ENCODE data around the gene ZSWIM9. TPM values are rescaled to one million over a fixed set of nuclear protein-coding genes. Genes with fewer than 3 reads are reported as not detected.

Gene ZSWIM9
- total and polyA plus RNA-seq, 4 donors: 3.4 to 7.6 (median 4.3) TPM

- Histone ChIP-seq H3K36me3 (ENCODE audit: control insufficient read depth in 4 of 4, insufficient read depth in 4 of 4, low read length in 4 of 4) (peaks cover 0 to 12% (median 2%) of the 10 kb centered on the region in 4 donors), H3K9ac (ENCODE audit: insufficient read depth in 1 of 2, low read length in 2 of 2) (no peak overlapping the region), H3K27ac (ENCODE audit: low read depth in 1 of 2, low read length in 1 of 2) (no peak overlapping the region), H3K4me3 (no peak overlapping the region), H3K27me3 (ENCODE audit: control insufficient read depth in 3 of 3, insufficient read depth in 3 of 3, low read length in 2 of 3) (no peaks in the 10 kb centered on the region), H3K4me1 (ENCODE audit: control insufficient read depth in 5 of 5, insufficient read depth in 5 of 5, low read length in 5 of 5) (no peaks in the 10 kb centered on the region), H3K9me3 (ENCODE audit: control insufficient read depth in 4 of 4, insufficient read depth in 3 of 4, low read length in 3 of 4) (no peaks in the 10 kb centered on the region)
- DNase-seq (peak in 1 of 3 donors; percentile 39), ATAC-seq (ENCODE audit: insufficient read depth, low FRiP score) (peak; percentile 79)
- 75 to 79% methylated on average over 13 of the region's 13 CpGs for WGBS, 2 donors
- TF ChIP-seq, protein P1, sequence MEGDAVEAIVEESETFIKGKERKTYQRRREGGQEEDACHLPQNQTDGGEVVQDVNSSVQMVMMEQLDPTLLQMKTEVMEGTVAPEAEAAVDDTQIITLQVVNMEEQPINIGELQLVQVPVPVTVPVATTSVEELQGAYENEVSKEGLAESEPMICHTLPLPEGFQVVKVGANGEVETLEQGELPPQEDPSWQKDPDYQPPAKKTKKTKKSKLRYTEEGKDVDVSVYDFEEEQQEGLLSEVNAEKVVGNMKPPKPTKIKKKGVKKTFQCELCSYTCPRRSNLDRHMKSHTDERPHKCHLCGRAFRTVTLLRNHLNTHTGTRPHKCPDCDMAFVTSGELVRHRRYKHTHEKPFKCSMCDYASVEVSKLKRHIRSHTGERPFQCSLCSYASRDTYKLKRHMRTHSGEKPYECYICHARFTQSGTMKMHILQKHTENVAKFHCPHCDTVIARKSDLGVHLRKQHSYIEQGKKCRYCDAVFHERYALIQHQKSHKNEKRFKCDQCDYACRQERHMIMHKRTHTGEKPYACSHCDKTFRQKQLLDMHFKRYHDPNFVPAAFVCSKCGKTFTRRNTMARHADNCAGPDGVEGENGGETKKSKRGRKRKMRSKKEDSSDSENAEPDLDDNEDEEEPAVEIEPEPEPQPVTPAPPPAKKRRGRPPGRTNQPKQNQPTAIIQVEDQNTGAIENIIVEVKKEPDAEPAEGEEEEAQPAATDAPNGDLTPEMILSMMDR (IDR thresholded peaks at IDR 0.05; ENCODE audit: control extremely low read depth, extremely low read depth): no peak
Observed at GRCh38 chr19:48190288-48190884, 19.9 kb downstream of the ZSWIM9 start.

DNA sequence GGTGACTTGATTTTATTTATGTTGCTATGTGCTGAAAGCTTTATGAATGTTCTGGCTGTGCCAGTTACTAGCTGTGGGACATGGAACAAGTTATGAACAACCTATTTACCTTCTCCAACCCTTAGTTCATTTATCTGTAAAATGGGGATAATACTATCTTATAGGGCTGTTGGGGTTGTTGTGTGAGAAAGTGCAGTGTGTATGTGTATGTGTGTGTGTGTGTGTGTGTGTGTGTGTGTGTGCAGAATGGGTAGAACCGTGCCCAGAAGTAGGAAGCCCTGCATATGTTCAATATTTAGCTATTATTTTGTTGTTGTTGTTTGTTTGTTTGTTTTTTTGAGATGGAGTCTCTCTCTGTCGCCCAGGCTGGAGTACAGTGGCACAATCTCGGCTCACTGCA, 20.4 kb downstream of the ZSWIM9 start:
- Histone ChIP-seq H3K36me3 (ENCODE audit: control insufficient read depth in 4 of 4, insufficient read depth in 4 of 4, low read length in 4 of 4) (peaks cover 0 to 7% (median 2%) of the 10 kb centered on the region in 4 donors), H3K9me3 (ENCODE audit: control insufficient read depth in 4 of 4, insufficient read depth in 3 of 4, low read length in 3 of 4) (no peaks in the 10 kb centered on the region), H3K27ac (ENCODE audit: low read depth in 1 of 2, low read length in 1 of 2) (no peak overlapping the region), H3K4me1 (ENCODE audit: control insufficient read depth in 5 of 5, insufficient read depth in 5 of 5, low read length in 5 of 5) (no peaks in the 10 kb centered on the region), H3K27me3 (ENCODE audit: control insufficient read depth in 3 of 3, insufficient read depth in 3 of 3, low read length in 2 of 3) (no peaks in the 10 kb centered on the region), H3K4me3 (no peak overlapping the region), H3K9ac (ENCODE audit: insufficient read depth in 1 of 2, low read length in 2 of 2) (no peak overlapping the region)
- TF ChIP-seq, protein P1 (IDR thresholded peaks at IDR 0.05; ENCODE audit: control extremely low read depth, extremely low read depth): no peak
- WGBS, 2 donors: 90 to 94% methylated on average over 3 of the region's 3 CpGs
- DNase-seq (no peak), ATAC-seq (ENCODE audit: insufficient read depth, low FRiP score) (no peak)

DNA sequence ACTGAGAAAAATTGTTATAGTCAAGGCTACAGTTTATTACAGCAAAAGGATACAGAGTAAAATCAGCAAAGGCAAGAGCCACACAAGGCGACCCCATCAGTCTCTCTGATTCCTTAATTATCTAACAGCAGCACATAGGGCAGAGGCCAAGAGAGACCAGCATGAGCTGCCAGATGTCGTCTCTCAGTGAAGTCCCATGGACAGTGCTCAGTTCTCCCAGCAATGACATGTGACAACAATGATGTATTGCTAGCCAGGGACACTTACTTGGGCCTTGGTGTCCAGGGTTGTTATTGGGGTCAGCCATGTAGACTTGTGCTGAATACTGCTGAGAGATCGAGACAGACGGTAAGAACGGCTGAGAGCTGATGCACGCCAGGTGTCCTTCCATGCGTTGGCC, 22.3 kb downstream of the ZSWIM9 start:
- Histone ChIP-seq H3K4me3 (no peak overlapping the region), H3K4me1 (ENCODE audit: control insufficient read depth in 5 of 5, insufficient read depth in 5 of 5, low read length in 5 of 5) (peaks cover 0 to 7% (median 2%) of the 10 kb centered on the region in 5 donors), H3K36me3 (ENCODE audit: control insufficient read depth in 4 of 4, insufficient read depth in 4 of 4, low read length in 4 of 4) (peaks cover 0 to 7% (median 2%) of the 10 kb centered on the region in 4 donors), H3K9ac (ENCODE audit: insufficient read depth in 1 of 2, low read length in 2 of 2) (no peak overlapping the region), H3K27ac (ENCODE audit: low read depth in 1 of 2, low read length in 1 of 2) (no peak overlapping the region), H3K9me3 (ENCODE audit: control insufficient read depth in 4 of 4, insufficient read depth in 3 of 4, low read length in 3 of 4) (no peaks in the 10 kb centered on the region), H3K27me3 (ENCODE audit: control insufficient read depth in 3 of 3, insufficient read depth in 3 of 3, low read length in 2 of 3) (no peaks in the 10 kb centered on the region)
- TF ChIP-seq, protein P1 (IDR thresholded peaks at IDR 0.05; ENCODE audit: control extremely low read depth, extremely low read depth): no peak
- no peak for ATAC-seq (ENCODE audit: insufficient read depth, low FRiP score)
- WGBS, 2 donors: 88 to 89% methylated on average over 7 of the region's 7 CpGs
- DNase-seq: no peak
